Tibial artery (tissue), 4 donors: ENCODE results near the gene FFAR1.

Experiments used
- DNase-seq, 2 donors: peaks; one replicate each; pipeline ENCODE4 v3.0.0-alpha.2; 2019
- H3K27ac ChIP-seq, 2 donors: fragments of 200-600 bp; sonication (generic) in 1 of 2; 1 replicate in 1 of 2; 2 replicates in 1 of 2; pipeline ENCODE4 v1.5.1; 2018 to 2019; ENCODE audit warnings: mild to moderate bottlenecking in 1 of 2
- H3K27me3 ChIP-seq, 2 donors: fragments of 200-600 bp; sonication (generic) in 1 of 2; one replicate each; pipeline versions ENCODE4 v1.5.1 to v1.6.0; 2016 to 2019
- H3K36me3 ChIP-seq, 3 donors: fragments of 200-600 bp; sonication (generic) in 2 of 3; one replicate each; pipeline ENCODE4 v1.5.1; 2016 to 2019; ENCODE audit warnings: mild to moderate bottlenecking in 2 of 3
- H3K4me1 ChIP-seq, 4 donors: fragments of 200-600 bp; sonication (generic) in 2 of 4; 1 replicate in 3 of 4; 2 replicates in 1 of 4; pipeline ENCODE4 v1.5.1; 2016 to 2019
- H3K4me3 ChIP-seq, 2 donors: fragments of 200-600 bp; sonication (generic) in 1 of 2; 1 replicate in 1 of 2; 2 replicates in 1 of 2; pipeline ENCODE4 v1.5.1; 2018 to 2019; ENCODE audit warnings: mild to moderate bottlenecking in 2 of 2
- H3K9me3 ChIP-seq, 3 donors: fragments of 200-600 bp; sonication (generic) in 1 of 3; one replicate each; pipeline ENCODE4 v1.5.1; 2016 to 2019
- intact Hi-C: fragments of 100-400 bp; cut with DNase I; formaldehyde crosslinking; loops from one replicate; pipeline ENCODE4 v1.15.0; 2023; ENCODE audit warnings: low total_unique reads
- TF ChIP-seq, protein P1 (sequence below), 2 experiments: fragments of 200-600 bp in 1 of 2; fragments of 450-650 bp in 1 of 2; IDR thresholded peaks; one replicate each; pipeline ENCODE4 v1.5.1; 2017 to 2019; ENCODE audit warnings: antibody characterized with exemption in 2 of 2, mild to moderate bottlenecking in 1 of 2, moderate library complexity in 1 of 2

FFAR1 gene

DNA sequence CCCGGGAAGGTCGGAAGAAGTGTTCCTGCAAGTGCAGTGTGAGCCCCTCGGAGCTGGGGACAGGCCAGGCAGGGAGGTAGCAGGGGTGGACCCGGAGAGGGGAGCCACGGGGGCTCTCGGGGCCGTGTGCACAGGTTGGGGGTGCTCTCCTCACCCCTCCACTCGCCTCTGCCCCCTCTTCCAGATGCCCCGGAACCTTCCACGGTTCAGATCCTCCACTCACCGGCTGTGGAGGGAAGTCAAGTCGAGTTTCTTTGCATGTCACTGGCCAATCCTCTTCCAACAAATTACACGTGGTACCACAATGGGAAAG lies 9.8 kb upstream of the FFAR1 start:
- Histone ChIP-seq H3K9me3 (no peaks in the 10 kb centered on the region), H3K36me3 (no peaks in the 10 kb centered on the region), H3K27ac (no peak overlapping the region), H3K4me3 (no peak overlapping the region), H3K27me3 (peaks cover 0 to 9% of the 10 kb centered on the region in 2 donors), H3K4me1 (no peaks in the 10 kb centered on the region)
- TF ChIP-seq, protein P1, sequence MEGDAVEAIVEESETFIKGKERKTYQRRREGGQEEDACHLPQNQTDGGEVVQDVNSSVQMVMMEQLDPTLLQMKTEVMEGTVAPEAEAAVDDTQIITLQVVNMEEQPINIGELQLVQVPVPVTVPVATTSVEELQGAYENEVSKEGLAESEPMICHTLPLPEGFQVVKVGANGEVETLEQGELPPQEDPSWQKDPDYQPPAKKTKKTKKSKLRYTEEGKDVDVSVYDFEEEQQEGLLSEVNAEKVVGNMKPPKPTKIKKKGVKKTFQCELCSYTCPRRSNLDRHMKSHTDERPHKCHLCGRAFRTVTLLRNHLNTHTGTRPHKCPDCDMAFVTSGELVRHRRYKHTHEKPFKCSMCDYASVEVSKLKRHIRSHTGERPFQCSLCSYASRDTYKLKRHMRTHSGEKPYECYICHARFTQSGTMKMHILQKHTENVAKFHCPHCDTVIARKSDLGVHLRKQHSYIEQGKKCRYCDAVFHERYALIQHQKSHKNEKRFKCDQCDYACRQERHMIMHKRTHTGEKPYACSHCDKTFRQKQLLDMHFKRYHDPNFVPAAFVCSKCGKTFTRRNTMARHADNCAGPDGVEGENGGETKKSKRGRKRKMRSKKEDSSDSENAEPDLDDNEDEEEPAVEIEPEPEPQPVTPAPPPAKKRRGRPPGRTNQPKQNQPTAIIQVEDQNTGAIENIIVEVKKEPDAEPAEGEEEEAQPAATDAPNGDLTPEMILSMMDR (IDR thresholded peaks at IDR 0.05) = no peak
- no peak for DNase-seq
- intact Hi-C loops = no loop called here

DNA sequence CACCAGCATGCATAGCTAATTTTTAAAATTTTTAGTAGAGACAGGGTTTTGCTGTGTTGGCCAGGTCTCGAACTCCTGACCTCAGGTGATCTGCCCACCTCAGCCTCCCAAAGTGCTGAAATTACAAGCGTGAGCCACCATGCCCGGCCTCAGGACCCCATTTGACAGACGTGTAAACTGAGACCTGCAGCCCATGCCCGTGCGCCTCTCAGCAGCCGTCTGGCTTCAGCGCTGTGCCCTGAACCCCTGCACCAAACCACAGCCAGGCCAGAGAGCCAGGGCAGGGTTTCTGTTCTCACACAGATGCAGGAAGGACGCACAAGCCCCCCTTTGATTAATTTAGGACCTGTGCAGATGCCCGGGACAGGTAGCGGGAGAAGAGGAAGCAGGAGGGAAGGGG lies 7.3 kb upstream of the FFAR1 start:
- Histone ChIP-seq H3K27ac (no peak overlapping the region), H3K4me1 (no peaks in the 10 kb centered on the region), H3K9me3 (no peaks in the 10 kb centered on the region), H3K4me3 (no peak overlapping the region), H3K27me3 (peaks cover 0 to under 1% of the 10 kb centered on the region in 2 donors), H3K36me3 (no peaks in the 10 kb centered on the region)
- no peak for DNase-seq
- intact Hi-C loops = no loop called here
- TF ChIP-seq, protein P1 (IDR thresholded peaks at IDR 0.05) = no peak

DNA sequence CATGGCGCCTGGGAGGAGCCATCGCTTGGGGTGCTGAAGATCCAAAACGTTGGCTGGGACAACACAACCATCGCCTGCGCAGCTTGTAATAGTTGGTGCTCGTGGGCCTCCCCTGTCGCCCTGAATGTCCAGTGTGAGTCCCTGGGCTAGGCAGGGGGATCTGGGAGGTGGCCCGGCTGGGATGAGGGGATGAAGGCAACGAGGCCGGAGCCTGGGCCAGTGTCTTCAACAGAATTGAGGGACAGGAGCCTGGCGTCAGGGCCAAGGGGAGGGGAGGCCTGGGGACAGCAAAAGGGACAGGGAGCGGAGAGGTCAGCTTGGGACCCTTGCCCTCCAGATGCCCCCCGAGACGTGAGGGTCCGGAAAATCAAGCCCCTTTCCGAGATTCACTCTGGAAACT lies 6.7 kb upstream of the FFAR1 start:
- intact Hi-C loops = no loop called here
- H3K36me3 ChIP-seq = no peaks in the 10 kb centered on the region
- no peak for DNase-seq
- H3K27me3 ChIP-seq = peaks cover 0 to 2% of the 10 kb centered on the region in 2 donors
- H3K4me1 ChIP-seq = no peaks in the 10 kb centered on the region
- H3K4me3 ChIP-seq = no peak overlapping the region
- no peak overlapping the region for H3K27ac ChIP-seq
- no peaks in the 10 kb centered on the region for H3K9me3 ChIP-seq
- TF ChIP-seq, protein P1 (IDR thresholded peaks at IDR 0.05) = no peak

DNA sequence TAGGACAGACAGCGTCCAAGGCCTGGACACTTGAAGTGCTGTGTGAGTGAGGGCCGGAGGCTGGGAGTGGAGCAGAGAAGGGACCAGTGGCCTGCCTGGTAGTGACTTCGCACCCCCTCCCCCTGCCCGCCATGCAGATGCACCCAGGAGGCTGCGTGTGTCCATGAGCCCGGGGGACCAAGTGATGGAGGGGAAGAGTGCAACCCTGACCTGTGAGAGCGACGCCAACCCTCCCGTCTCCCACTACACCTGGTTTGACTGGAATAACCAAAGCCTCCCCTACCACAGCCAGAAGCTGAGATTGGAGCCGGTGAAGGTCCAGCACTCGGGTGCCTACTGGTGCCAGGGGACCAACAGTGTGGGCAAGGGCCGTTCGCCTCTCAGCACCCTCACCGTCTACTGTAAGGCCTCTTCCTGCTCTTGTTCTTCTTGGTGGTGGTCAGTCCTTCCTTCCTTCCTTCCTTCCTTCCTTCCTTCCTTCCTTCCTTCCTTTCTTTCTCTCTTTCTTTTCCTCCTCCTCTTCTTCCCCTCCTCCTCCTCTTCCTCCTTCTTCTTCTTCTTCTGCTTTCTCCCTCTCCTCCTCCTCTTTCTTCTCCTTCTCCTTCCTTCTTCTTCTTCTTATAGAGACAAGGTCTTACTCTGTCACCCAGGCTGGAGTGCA lies 6.0 kb upstream of the FFAR1 start:
- no peak overlapping the region for H3K27ac ChIP-seq
- intact Hi-C loops = no loop called here
- no peak for DNase-seq
- TF ChIP-seq, protein P1 (IDR thresholded peaks at IDR 0.05) = no peak
- no peaks in the 10 kb centered on the region for H3K4me1 ChIP-seq
- peaks cover 0 to 2% of the 10 kb centered on the region in 2 donors for H3K27me3 ChIP-seq
- H3K9me3 ChIP-seq = no peaks in the 10 kb centered on the region
- no peaks in the 10 kb centered on the region for H3K36me3 ChIP-seq
- H3K4me3 ChIP-seq = no peak overlapping the region

DNA sequence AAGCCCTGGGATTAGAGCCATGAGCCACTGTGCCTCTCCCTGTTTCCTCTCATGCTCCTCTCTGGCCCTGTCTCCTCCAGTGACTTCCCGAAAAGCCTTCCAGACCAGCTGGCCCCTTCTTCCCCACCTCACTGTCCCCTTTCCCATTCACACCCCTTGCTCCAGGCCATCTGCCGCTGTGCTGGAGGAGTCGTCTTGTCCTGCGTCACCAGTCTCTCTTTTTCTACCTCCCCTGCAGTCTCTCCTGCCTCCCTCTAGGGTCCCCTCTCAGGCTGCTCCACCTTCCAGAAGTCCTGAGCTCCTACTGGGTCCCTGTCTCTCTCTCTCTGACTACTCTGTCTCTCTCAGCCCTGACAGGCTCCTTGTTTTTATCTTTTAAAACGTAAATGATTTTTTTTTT lies 5.3 kb upstream of the FFAR1 start:
- no peak overlapping the region for H3K4me3 ChIP-seq
- no peak overlapping the region for H3K27ac ChIP-seq
- no peak for DNase-seq
- intact Hi-C loops = no loop called here
- H3K36me3 ChIP-seq = no peaks in the 10 kb centered on the region
- H3K4me1 ChIP-seq = no peaks in the 10 kb centered on the region
- peaks cover 0 to 2% of the 10 kb centered on the region in 2 donors for H3K27me3 ChIP-seq
- H3K9me3 ChIP-seq = no peaks in the 10 kb centered on the region
- TF ChIP-seq, protein P1 (IDR thresholded peaks at IDR 0.05) = no peak
